Stomach (tissue), 4 donors: ENCODE data around the gene UBE2V1.

Source experiments
- CTCF ChIP-seq, 7 experiments: fragments of 450-650 bp in 4 of 7; fragments of 200-600 bp in 3 of 7; sonication (generic) in 3 of 7; IDR thresholded peaks; one replicate each; pipeline ENCODE4 v1.5.1; 2016 to 2019; ENCODE audit warnings: antibody characterized with exemption in 7 of 7, control low read depth in 2 of 7, mild to moderate bottlenecking in 1 of 7
- POLR2A ChIP-seq, 4 donors: fragments of 450-650 bp; IDR thresholded peaks; one replicate each; pipeline ENCODE4 v1.6.1; 2016; ENCODE audit warnings: antibody characterized with exemption in 4 of 4, control low read depth in 2 of 4, mild to moderate bottlenecking in 1 of 4, moderate library complexity in 1 of 4
- POLR2AphosphoS5 ChIP-seq, 3 donors: sonication (generic); formaldehyde crosslinking; IDR thresholded peaks; one replicate each; pipeline ENCODE4 v1.6.1; 2016; ENCODE audit warnings: antibody characterized with exemption in 3 of 3

DNA sequence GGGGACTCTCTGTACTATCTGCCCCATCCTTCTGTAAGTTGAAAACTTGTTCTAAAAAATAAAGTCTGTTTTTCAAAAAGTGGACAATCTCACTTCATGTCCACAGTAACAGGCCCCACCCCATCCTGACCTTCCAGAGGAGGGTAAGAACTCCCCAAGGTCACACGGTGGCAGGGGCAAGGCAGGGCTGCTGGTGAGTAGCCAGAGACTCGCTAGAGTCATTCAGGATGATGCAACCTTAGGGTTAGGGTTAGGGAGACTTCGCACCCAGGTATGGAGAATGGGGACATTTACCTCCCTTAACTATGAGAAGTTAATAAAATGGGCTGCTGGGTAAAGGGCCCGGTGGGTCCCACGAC lies 25.1 kb upstream of the UBE2V1 start:
- TF ChIP-seq CTCF (IDR thresholded peaks at IDR 0.05) (no peak), POLR2A (IDR thresholded peaks at IDR 0.05) (no peak), POLR2AphosphoS5 (IDR thresholded peaks at IDR 0.05) (no peak)
